NCI-H82 treated with DMSO at 0.1 percent for 48 hours (cell line): ENCODE data around the gene ARHGAP22.
"Not testable (repeated sequence)": the region's sequence is repeated elsewhere in the genome, so short reads cannot be mapped to it uniquely, and the experiment has no call there.

ENCODE experiments used
- DNase-seq: peaks from one replicate; lab custom pipeline; 2025; ENCODE audit not compliant: unreplicated experiment; lab: John Stamatoyannopoulos, UW

ARHGAP22 gene, protein sequence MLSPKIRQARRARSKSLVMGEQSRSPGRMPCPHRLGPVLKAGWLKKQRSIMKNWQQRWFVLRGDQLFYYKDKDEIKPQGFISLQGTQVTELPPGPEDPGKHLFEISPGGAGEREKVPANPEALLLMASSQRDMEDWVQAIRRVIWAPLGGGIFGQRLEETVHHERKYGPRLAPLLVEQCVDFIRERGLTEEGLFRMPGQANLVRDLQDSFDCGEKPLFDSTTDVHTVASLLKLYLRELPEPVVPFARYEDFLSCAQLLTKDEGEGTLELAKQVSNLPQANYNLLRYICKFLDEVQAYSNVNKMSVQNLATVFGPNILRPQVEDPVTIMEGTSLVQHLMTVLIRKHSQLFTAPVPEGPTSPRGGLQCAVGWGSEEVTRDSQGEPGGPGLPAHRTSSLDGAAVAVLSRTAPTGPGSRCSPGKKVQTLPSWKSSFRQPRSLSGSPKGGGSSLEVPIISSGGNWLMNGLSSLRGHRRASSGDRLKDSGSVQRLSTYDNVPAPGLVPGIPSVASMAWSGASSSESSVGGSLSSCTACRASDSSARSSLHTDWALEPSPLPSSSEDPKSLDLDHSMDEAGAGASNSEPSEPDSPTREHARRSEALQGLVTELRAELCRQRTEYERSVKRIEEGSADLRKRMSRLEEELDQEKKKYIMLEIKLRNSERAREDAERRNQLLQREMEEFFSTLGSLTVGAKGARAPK

DNA sequence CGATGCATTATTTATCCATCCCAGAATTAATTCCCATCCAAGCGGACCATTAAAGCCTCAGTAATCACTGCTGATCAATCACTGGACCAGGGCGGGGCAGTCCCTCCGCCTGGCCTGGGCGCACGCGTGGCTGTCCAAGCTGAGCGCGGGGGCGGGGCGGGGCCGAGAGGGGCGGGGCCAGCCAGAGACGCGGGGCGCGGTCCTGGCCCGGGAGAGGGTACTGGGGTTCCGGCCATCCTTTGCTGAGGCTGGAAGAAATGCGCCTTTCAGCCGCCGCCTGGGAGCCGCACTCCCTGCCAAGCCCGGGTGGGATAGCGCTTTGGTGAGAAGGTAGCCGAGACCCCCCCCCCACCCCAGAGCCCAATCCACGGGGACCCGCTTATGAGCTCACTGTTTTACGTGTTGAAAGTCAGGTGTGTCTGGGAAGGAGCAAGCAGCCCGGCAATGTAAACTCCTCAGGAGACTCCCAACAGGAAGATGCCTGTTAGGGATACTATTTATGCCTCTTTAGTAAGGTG lies at the start of gene ARHGAP22:
ARHGAP22 (minus strand) TSS at position 83 of the 518 bp plus-strand sequence. CDS start 277 bp downstream, outside the sequence.
- no peak for DNase-seq

DNA sequence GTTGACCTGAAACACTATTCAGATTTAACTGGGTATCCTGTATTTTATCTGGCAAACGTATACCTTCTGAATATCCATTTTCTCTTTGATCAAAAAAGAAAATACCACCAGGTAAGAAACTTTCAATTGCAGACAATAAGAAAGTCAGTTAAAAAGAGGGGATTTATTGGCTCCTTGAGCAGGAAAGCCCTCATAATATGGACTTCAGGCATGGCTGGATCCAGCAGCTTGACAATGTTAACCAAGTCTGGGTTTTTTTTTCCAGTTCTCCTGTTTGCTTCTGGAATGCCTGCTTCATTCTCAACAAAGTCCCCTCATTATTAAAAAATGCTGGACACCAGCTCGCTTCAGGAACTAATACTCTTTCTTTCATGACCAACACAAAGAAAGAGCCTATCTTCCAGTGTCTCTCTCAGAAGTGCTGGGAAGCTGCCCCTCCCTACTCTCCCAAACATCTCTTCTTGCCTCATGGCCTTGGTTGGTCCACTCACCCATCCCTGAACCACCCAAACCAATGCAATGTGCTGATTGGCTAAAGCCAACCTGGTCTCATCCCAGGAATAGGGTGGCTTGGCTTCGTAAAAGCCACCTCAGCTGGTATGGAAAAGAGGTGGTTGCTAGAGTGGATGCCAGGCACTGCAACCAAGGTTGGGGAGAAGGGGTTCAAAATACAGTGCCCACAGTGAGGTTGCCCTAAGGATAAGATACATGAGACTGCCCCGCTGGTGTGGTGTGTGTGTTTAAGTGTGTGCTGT lies 49.2 kb upstream of the ARHGAP22 start:
- no peak for DNase-seq

DNA sequence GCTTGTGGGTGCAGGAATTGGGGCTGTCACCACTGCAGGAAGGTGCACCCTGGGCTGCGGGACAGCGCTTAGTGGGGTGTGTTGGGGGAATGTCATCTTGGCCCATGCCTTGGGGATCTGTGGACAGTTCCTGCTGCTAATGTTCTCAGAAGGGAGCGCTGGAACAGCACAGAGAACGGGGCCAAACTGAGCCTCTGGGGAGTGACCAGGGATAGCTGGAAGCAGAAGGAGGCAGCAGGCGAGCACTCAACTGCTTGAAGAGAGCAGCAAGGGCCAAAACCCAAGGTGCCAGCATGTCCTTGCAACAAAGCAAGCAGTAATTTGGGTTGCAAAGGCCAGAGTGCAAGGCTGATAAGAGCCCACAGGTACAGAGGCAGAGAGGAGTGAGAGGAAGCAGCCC lies 48.5 kb upstream of the ARHGAP22 start:
- no peak for DNase-seq

DNA sequence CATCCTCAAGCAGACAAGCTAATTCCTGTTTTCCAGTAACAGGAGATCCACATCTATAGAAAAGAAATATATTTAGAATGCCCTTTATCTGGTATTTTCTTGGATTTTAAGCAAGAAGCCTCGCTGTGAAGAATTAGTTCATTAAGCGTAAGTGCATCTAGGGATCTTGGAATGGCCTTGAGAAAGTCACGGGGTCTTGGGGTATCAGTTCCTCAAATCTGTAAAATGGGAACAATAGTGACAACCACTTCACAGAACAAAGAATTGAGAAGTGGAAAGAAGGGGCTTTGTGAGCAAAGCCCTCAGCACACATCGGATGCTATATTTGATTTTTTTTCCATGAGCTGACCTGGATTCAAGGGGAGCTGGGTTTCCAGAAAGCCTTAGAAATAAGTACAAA lies 47.5 kb upstream of the ARHGAP22 start:
- DNase-seq: no peak

DNA sequence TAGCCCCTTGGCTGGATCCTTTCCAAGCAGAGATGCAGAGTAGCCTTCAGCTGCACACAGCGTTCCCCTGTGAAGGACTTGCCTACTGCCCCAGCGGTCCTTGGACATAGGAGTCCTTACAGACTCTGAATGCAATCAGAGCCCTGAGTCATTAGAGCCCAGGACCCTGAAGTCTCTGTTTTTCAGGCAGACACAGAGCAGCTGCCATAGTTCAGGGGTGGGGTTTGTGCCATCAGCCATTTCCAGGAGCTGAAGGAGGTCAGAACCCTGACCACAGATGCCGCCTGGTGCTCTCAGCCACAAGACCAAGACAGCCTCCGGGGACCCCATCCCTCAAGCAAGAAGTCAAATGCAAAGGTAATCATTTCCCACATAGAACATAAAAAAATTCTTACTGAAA lies 47.0 kb upstream of the ARHGAP22 start:
- DNase-seq: no peak

DNA sequence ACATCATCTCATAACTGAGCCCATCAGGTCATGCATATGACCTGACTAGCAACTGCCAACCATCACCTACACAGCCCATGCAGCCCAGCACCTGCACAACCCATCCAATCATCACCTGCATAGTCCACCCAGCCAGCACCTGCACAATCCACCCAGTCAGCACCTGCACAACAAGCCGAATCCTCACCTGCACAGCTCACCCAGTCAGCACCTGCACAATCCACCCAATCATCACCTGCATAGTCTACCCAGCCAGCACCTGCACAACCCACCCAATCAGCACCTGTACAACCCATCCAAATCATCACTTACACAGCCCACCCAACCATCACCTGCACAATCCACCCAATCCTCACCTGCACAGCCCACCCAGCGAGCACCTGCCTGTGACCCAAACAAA lies 46.4 kb upstream of the ARHGAP22 start:
- no peak for DNase-seq

DNA sequence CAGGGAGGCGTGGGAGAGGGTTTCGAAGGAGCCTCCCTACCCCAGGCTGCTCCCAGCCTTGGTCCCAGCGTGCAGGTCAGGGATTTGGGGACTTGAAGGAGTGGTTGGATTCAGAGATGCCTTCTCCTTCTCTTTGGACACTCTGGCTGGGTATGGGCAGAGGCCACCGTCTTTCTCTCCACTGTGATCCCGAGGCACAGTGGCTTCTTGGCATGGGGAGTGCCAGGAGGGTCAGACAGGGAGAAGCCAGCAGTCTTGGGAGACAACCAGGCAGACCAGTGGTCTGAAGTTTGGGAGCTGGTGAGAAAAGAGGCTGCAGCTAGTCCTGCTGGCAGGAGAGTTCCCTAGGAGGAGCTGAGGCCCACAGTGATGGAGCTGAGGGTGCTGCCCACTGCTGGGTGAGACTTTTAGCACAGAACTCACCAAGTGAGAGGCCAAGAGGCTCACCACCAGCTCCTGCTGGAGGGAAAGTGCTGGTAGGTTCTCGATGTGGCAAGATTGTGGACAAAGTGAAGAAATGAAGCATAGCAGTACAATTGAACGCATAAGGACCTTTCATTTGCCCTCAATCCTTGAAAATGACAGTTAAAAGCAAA lies 44.6 kb upstream of the ARHGAP22 start:
- no peak for DNase-seq

DNA sequence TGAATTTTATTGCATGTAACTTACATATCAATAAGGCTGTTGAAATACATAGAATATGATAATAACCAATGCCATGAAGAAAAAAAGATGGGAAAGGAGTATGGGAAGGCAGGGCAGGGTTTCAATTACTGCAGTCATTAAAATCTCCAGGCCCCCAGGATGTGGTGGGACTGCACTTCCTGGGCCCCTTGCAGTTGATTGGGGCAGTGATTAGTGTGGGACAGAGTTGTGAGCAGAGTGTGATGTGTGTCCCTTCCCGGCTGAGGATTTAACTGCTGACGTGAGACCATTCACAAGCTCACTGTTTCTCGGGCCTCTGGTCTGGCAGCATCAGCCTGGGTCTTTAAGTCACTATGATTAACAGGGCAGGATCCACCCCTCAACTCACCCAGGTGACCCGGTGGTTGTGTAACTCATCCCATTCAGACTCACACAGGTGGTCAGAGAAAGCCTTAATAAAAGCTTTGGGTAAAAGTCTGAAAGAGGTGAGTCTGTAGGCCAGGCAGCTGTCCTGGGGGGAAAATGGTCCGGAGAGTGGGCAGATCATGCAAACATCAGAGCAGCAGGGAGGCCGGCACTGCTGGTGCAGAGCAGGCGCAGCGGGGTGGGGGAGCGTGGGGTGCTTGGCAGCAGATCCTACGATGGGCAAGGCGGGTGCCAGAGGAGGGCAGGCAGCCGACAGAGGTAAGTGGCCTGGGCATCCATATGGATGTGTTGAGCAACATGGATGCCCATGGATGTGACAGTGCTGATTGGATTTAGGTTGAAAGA lies 43.5 kb upstream of the ARHGAP22 start:
- no peak for DNase-seq

DNA sequence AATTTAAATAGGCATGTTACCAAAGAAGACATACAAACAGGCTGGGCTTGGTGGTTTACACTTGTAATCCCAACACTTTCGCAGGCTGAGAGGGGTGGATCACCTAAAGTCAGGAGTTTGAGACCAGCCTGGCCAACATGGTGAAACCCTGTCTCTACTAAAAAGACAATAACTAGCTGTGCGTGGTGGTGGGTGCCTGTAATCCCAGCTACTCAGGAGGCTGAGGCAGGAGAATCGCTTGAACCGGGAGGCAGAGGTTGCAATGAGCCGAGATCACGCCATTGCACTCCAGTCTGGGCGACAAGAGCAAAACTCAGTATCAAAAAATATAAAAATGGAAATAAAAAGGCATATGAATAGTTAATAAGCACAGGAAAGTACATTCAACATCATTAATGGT lies 42.2 kb upstream of the ARHGAP22 start:
- DNase-seq: not testable (repeated sequence)

DNA sequence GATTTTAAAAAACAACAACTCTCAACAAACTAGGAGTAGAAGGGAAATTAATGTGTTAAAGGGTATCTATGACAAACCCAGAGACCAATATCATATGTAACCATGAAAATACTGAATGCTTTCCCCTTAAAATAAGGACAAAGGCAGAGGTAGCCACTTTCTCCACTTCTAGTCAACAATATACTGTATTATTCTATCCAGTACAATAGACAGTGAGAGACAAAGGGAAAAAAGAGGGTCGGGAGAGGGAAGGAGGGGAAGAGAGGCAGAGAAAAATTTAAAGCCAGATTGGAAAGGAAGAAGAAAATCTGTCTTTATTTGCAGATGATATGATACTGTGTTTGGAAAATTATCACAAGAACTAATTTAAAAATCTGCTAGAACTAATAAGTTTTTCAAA lies 40.7 kb upstream of the ARHGAP22 start:
- no peak for DNase-seq

DNA sequence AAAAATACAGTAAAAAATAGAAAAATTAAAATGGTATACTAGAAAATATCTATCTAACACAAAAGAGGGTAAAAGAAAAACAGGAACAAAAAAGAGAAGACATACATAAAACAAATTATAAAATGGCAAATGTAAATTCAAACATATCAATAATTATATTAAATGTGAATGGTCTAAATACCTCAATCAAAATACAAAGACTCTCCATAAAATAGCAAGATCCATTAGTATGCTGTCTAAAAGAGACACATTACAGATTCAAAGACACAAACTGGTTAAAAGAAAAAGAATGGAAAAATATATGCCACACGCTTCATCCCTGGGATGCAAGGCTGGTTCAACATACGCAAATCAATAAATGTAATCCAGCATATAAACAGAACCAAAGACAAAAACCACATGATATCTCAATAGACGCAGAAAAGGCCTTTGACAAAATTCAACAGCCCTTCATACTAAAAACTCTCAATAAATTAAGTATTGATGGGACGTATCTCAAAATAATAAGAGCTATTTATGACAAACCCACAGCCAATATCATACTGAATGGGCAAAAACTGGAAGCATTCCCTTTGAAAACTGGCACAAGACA lies 36.3 kb upstream of the ARHGAP22 start:
- not testable (repeated sequence) for DNase-seq

DNA sequence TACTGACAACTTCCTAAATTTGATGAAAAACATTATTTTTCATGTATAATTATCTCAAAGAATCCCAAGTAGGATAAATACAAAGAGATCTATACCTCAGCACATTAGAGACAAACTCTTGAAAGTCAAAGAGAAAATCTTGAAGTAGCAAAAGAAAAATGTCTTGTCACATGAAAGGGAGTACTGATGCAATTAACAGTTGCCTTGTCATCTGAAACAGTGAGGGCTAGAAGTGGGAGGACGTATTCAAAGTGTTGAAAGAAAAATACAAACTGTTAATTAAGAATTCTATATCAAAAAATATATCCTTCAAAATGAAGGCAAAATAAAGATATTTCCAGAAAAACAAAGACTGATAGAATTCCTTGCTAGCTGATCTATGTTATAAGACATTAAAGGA lies 35.5 kb upstream of the ARHGAP22 start:
- DNase-seq: no peak

DNA sequence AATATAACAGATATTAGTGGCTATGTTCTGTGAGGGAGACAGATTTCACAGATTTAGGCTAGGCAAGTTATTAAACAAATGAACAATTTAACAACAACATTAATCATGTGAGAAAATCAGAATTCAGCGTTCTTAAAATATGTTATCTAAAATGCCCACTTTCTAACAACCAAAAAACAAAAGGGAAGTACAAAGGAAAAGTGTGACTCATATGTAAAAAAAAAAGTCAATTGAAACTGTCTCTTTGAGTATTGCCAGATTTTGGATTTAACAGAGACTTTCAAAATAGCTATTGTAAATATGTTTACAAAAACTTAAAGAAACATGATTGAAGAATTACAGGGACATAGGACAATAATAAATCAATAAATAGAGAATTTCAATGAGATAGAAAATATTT lies 34.8 kb upstream of the ARHGAP22 start:
- DNase-seq: no peak

DNA sequence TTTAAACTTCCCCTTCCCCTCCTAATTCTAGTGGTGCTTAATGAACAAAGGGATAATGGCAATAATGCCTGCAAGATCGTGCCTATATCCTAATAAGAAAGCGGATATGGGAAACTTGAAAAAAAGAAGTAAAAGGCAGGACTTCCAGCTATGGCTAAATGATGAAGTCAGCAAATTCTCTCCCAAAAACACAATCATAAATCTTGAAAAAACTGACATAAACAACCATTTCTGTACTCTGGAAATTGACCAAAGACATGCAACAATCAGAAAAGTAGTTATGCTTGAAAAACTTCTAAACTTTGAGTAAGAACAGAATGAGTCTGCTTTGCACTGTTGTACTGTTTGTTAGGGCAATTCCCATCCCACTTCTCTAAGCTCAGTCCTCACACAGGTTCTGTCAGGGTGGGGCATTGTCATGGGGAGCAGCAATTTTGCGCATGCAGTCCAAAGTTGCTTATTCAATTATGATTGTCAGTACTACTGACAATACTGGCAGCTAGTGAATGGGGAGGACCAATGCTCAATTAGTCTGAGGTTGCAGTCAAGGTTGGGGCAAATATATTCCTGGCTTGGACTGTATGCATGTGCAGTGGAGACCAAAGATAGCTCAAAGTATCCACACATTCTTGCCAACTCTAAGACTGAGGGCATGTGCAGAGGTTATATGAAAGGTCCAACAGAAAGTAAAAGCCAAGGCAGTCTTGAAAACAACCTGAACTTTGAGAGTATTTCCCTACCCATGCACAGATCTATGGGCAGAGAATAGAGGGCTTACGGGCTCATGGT lies 34.1 kb upstream of the ARHGAP22 start:
- no peak for DNase-seq

DNA sequence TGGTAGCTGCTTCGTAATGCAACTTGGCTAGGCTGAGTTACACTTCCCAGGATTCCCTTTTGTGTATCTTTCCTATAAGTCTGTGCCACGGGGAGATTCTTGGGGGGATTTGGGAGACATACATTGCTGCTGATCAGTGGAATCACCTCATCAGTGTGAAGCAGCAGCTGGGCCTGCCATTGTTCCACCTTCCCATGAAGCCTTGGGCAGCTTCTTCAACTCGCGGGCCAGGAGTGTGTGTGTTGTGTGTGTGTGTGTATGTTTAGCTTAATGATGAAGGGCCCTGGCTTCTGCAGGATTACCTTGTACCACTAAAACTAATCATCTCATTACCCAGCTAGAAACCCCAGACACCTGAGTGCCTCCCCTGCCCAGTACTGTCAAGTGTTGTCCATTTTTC lies 33.3 kb upstream of the ARHGAP22 start:
- no peak for DNase-seq

DNA sequence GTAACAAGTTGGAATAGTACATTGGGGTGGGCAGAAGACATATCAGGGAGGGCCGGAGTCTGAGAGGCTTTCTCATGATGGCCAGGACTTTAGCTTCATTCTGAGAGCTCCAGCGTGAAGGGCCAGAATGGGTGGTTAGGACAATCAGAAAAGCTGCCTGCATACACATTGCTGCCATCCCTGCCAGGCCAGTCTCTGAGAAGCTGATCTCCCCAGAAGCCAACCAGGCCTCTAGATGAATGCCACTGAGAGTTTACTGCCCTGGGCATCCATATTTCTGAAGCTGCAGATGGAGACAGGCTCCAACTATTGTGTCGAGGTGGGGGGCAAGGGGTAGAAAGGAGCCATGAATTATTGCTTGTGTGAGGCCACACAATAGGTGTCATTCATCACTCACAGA lies 32.0 kb upstream of the ARHGAP22 start:
- DNase-seq: no peak

DNA sequence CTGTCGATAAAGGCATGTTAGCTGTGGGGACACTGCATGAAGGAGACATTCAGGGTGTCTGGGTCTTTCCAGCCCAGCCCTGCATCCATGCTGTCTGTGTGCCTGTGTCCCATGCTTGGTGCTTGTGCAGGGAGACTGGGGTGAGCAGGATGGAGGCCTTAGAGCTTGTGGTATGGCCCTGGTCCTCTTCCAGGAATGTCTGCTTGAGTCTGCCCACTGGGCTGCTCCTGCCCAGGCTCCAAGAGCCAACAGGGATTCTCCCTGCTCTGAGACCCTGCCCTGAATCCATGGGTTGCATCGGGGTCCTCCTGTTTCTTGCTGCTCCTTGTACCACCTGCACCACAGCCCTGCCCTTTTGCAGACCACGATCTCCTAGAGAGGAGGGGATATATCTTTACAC lies 31.4 kb upstream of the ARHGAP22 start:
- DNase-seq: no peak

DNA sequence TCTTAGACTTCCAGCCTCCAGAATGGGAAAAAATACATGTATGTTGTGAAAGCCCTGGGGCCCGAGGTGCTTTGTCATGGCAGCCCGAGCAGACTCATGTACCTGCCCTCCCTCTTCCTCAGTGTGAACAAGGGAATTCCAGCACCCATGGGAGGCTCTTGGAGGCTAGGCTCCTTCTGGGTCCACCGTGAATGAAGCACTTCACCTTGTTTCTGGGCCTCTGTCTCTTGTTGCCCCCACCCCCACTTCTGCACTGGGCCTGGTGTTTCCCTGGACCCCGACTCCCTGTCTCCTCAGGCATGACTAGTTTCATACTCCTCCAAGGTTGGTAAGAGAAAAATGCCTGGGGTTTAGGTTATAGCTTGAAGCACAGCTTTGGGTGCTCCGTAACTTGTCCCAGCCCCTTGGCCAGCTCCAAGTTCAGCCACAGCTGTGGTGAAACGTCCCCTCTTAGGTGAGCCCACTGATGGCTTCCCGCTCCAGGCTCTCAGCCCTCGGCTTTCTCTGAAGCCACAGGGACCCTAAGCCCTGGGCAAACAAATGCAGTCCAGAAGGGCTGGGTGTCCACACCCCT lies 30.2 kb upstream of the ARHGAP22 start:
- DNase-seq: no peak
